NB4 (cell line): ENCODE results near the gene TXNRD2.

Source experiments
- MAX ChIP-seq: IDR thresholded peaks from 2 replicates; pipeline ENCODE4 v1.6.1; 2011; ENCODE audit warnings: low read depth, low read length
- MYC ChIP-seq: IDR thresholded peaks from 2 replicates; pipeline ENCODE4 v1.6.1; 2011; ENCODE audit warnings: low read depth, low read length
- POLR2A ChIP-seq: IDR thresholded peaks from 2 replicates; pipeline ENCODE4 v1.6.1; 2011; ENCODE audit warnings: mild to moderate bottlenecking; ENCODE audit not compliant: insufficient read length; ENCODE audit errors: extremely low read depth
- TF ChIP-seq, protein P1 (sequence below): IDR thresholded peaks from one replicate; pipeline ENCODE4 v1.5.1; 2012; ENCODE audit warnings: low read depth, low read length

GRCh38 chr22:19849835-19850762 lies 91.5 kb downstream of the TXNRD2 start:
- TF ChIP-seq, protein P1, sequence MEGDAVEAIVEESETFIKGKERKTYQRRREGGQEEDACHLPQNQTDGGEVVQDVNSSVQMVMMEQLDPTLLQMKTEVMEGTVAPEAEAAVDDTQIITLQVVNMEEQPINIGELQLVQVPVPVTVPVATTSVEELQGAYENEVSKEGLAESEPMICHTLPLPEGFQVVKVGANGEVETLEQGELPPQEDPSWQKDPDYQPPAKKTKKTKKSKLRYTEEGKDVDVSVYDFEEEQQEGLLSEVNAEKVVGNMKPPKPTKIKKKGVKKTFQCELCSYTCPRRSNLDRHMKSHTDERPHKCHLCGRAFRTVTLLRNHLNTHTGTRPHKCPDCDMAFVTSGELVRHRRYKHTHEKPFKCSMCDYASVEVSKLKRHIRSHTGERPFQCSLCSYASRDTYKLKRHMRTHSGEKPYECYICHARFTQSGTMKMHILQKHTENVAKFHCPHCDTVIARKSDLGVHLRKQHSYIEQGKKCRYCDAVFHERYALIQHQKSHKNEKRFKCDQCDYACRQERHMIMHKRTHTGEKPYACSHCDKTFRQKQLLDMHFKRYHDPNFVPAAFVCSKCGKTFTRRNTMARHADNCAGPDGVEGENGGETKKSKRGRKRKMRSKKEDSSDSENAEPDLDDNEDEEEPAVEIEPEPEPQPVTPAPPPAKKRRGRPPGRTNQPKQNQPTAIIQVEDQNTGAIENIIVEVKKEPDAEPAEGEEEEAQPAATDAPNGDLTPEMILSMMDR: no peak
- TF ChIP-seq MAX (no peak), POLR2A (no peak), MYC (no peak)
